Neural crest cell (in vitro differentiated cells): ENCODE data around the gene MAPK10. TPM values are rescaled to one million over a fixed set of nuclear protein-coding genes. Genes with fewer than 3 reads are reported as not detected.

Experiments used
- DNase-seq: peaks from one replicate; pipeline ENCODE4 v3.0.0; 2021; ENCODE audit warnings: low read depth, mixed read lengths, low spot score
- H3K27ac Mint-ChIP-seq: one replicate; pipeline ENCODE4 v1.8.0; 2021; ENCODE audit warnings: mild to moderate bottlenecking, mixed read lengths; ENCODE audit not compliant: unreplicated experiment
- H3K27me3 Mint-ChIP-seq: 2 replicates; pipeline ENCODE4 v1.8.0; 2021; ENCODE audit warnings: low read depth, mild to moderate bottlenecking, mixed read lengths
- H3K36me3 Mint-ChIP-seq: 2 replicates; pipeline ENCODE4 v1.8.0; 2021; ENCODE audit warnings: low read depth, mild to moderate bottlenecking, mixed read lengths
- H3K4me1 Mint-ChIP-seq: 2 replicates; pipeline ENCODE4 v1.8.0; 2021; ENCODE audit warnings: mixed read lengths
- H3K4me3 Mint-ChIP-seq: one replicate; pipeline ENCODE4 v1.8.0; 2021; ENCODE audit warnings: mild to moderate bottlenecking, mixed read lengths
- H3K9me3 Mint-ChIP-seq: 2 replicates; pipeline ENCODE4 v1.8.0; 2021; ENCODE audit warnings: mixed read lengths
- total RNA-seq: library from RNA; stranded (reverse); gene quantifications from 2 replicates; pipeline ENCODE4 v1.2.1, GENCODE V29; 2021
- TF ChIP-seq, protein P1 (sequence below): fragments of 200-600 bp; sonication (generic); conservative IDR thresholded peaks from 2 replicates; pipeline ENCODE4 v1.5.0; 2021; ENCODE audit warnings: antibody characterized with exemption, mild to moderate bottlenecking

The MAPK10 gene
- total RNA-seq, 1 donor from 2014 or later, result 62.2 TPM

DNA sequence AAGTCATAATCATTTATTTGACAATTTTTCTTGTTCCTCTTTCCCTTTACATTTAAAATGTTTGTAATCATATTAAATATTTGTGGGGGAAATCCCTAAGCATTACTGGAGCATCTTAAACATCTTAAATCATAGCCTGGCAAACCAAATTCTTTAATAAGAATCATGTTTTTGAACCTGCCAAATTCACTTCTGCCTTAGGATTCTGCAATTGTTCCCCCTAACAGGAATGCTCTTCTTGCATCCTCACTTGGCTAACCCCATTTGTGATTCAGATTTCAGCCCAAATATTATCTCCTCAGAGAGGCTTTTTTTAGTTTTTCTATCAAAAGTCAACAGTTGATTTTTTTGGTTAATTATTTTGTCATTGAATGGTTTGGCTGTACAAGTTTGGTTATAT is 241.1 kb downstream of the MAPK10 start:
- Mint-ChIP-seq H3K27me3 (no peaks in the 10 kb centered on the region), H3K27ac (no peak overlapping the region), H3K9me3 (peaks cover 3% of the 10 kb centered on the region), H3K4me3 (no peak overlapping the region), H3K4me1 (no peaks in the 10 kb centered on the region), H3K36me3 (peaks cover 16% of the 10 kb centered on the region)
- TF ChIP-seq, protein P1, sequence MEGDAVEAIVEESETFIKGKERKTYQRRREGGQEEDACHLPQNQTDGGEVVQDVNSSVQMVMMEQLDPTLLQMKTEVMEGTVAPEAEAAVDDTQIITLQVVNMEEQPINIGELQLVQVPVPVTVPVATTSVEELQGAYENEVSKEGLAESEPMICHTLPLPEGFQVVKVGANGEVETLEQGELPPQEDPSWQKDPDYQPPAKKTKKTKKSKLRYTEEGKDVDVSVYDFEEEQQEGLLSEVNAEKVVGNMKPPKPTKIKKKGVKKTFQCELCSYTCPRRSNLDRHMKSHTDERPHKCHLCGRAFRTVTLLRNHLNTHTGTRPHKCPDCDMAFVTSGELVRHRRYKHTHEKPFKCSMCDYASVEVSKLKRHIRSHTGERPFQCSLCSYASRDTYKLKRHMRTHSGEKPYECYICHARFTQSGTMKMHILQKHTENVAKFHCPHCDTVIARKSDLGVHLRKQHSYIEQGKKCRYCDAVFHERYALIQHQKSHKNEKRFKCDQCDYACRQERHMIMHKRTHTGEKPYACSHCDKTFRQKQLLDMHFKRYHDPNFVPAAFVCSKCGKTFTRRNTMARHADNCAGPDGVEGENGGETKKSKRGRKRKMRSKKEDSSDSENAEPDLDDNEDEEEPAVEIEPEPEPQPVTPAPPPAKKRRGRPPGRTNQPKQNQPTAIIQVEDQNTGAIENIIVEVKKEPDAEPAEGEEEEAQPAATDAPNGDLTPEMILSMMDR, result no peak
- DNase-seq, result no peak

DNA sequence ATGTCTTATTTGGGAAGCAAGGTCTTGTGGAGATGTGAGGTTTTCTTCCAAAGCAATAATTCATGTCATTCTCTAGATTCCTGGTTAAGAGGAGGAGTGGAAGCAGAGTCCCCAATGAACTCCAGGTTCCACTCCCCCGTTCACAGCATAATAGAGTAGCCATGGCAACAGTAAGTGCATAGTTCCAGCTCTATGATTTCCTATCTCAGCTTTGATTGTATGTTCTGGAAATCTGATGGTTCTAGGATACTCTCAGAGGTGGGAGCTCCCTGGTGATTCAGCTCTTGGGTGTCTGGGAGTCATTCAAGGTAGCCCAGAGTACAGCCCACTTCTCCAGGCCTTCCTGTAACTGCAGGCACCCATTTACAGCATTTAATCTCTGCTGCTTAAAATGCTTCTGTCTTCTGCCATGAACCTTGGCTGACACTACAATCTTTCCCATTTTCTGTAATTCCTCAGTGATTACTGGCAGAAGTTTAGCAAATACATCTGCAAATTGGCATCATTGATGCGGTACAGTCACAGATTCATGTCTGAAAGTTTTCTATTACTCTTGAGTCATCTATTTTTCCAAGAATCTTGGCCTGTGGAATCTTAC is 242.0 kb downstream of the MAPK10 start:
- no peak for DNase-seq
- Mint-ChIP-seq H3K36me3 (peaks cover 18% of the 10 kb centered on the region), H3K9me3 (peaks cover 10% of the 10 kb centered on the region), H3K4me3 (no peak overlapping the region), H3K4me1 (no peaks in the 10 kb centered on the region), H3K27me3 (no peaks in the 10 kb centered on the region), H3K27ac (no peak overlapping the region)
- TF ChIP-seq, protein P1, result no peak

DNA sequence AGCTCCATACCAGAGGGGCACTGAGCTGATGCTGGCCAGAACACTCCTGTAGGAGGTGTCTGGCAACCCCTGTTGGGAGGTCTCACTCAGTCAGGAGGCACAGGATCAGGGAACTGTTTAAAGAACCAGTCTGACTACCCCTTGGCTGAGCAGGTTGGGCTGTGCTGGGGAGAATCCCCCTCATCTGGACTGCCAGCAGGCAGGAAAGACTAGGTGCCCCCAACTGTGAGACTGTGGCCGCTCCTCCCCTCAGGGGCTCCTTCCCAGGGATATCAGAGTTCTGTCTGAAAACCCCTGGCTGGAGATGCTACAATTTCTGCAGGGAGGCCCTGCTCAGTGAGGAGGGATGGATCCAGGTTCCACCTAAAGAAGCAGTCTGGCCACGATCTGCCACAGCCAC is 245.3 kb downstream of the MAPK10 start:
- H3K36me3 Mint-ChIP-seq, result peaks cover 29% of the 10 kb centered on the region
- H3K27me3 Mint-ChIP-seq, result no peaks in the 10 kb centered on the region
- no peak overlapping the region for H3K27ac Mint-ChIP-seq
- H3K4me1 Mint-ChIP-seq, result no peaks in the 10 kb centered on the region
- DNase-seq, result no peak
- peaks cover 20% of the 10 kb centered on the region for H3K9me3 Mint-ChIP-seq
- H3K4me3 Mint-ChIP-seq, result no peak overlapping the region
- TF ChIP-seq, protein P1, result no peak

DNA sequence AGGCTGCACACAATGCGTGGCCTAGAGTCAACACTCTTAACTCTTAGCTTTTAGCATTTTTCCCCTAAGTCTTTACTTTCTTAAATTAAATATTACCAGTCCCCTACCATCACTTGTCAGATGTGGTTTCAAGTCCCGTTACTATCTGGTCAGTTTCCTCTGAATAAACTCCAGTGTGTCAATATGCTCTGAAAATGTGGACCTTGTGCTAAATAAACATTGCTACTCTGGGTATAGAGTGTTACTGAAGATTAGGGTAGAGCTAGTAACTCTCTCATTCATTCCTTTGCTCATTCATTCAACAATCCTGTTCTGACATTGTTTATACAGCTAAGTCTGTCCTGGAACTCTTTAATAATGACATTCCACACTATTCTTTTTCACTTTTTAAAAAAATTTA is 251.0 kb downstream of the MAPK10 start:
- Mint-ChIP-seq H3K9me3 (peaks cover 18% of the 10 kb centered on the region), H3K4me1 (no peaks in the 10 kb centered on the region), H3K4me3 (no peak overlapping the region), H3K27me3 (no peaks in the 10 kb centered on the region), H3K36me3 (peaks cover 23% of the 10 kb centered on the region), H3K27ac (no peak overlapping the region)
- DNase-seq, result no peak
- TF ChIP-seq, protein P1, result no peak

DNA sequence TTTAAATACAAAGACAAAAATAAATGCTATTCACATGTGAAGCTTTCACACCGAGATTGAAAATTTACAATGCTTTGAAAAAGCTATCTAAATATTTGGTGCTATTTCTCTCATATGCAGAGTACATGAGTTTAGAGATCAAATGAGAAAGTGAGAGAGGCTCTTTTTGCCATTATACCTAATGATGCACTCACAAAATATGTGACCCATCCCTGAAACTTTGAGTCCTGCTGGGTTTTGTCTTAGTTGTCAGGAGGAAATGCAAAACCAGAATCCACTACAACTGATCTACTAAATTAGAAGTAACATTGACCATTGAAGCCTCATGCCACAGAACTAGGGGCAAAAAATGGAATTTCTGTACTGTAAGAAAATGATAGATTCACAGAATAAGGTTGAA is 251.7 kb downstream of the MAPK10 start:
- Mint-ChIP-seq H3K27me3 (no peaks in the 10 kb centered on the region), H3K4me1 (no peaks in the 10 kb centered on the region), H3K9me3 (peaks cover 13% of the 10 kb centered on the region), H3K4me3 (no peak overlapping the region), H3K27ac (no peak overlapping the region), H3K36me3 (peaks cover 20% of the 10 kb centered on the region)
- TF ChIP-seq, protein P1, result no peak
- DNase-seq, result no peak
